DND-41 (cell line): ENCODE results near the gene DHX30.
A peak's percentile ranks its signal among the peaks of the same experiment; 100 is the strongest.
"Not testable (repeated sequence)": the region's sequence is repeated elsewhere in the genome, so short reads cannot be mapped to it uniquely, and the experiment has no call there.

Source experiments
- ATAC-seq: fragments of 200-7000 bp; cut with Tn5 transposase; 3 replicates; pipeline ENCODE4 v1.9.1; 2021; ENCODE audit warnings: low read depth; ENCODE audit not compliant: insufficient read depth
- DNase-seq: peaks from one replicate; pipeline ENCODE4 v3.0.0-alpha.2; 2020
- H2AFZ ChIP-seq: 2 replicates; pipeline ENCODE4 v1.6.0; 2012; ENCODE audit warnings: low read depth, low read length
- H3K27ac ChIP-seq: 2 replicates; pipeline ENCODE4 v1.5.1; 2012; ENCODE audit warnings: low read length, inconsistent platforms
- H3K27me3 ChIP-seq: fragments of 200-600 bp; sonication (generic); 2 replicates; pipeline ENCODE4 v1.6.0; 2012; ENCODE audit warnings: low read length, mild to moderate bottlenecking, inconsistent platforms; ENCODE audit not compliant: insufficient read depth, poor library complexity
- H3K36me3 ChIP-seq: 2 replicates; pipeline ENCODE4 v1.5.1; 2012; ENCODE audit warnings: low read length, inconsistent platforms; ENCODE audit not compliant: insufficient read depth
- H3K4me1 ChIP-seq: 2 replicates; pipeline ENCODE4 v1.5.1; 2012; ENCODE audit warnings: mild to moderate bottlenecking, low read length; ENCODE audit not compliant: insufficient read depth
- H3K4me2 ChIP-seq: 2 replicates; pipeline ENCODE4 v1.6.0; 2012; ENCODE audit warnings: mild to moderate bottlenecking, moderate library complexity, low read length, inconsistent platforms; ENCODE audit not compliant: insufficient read depth
- H3K4me3 ChIP-seq, 2 experiments: fragments of 200-600 bp in 1 of 2; shearing (Covaris generic) in 1 of 2; 2 replicates each; pipeline ENCODE4 v1.5.1; 2012 to 2016; ENCODE audit warnings: inconsistent platforms in 2 of 2, low read length in 2 of 2, mild to moderate bottlenecking in 2 of 2, low read depth in 1 of 2, moderate library complexity in 1 of 2
- H3K79me2 ChIP-seq: 2 replicates; pipeline ENCODE4 v1.6.0; 2012; ENCODE audit warnings: low read length, inconsistent platforms; ENCODE audit not compliant: insufficient read depth
- H3K9ac ChIP-seq: 2 replicates; pipeline ENCODE4 v1.6.0; 2012; ENCODE audit warnings: low read depth, mild to moderate bottlenecking, inconsistent platforms, low read length, moderate library complexity
- H3K9me3 ChIP-seq: 2 replicates; pipeline ENCODE4 v1.5.1; 2012; ENCODE audit warnings: low read length, moderate library complexity, mild to moderate bottlenecking, inconsistent platforms; ENCODE audit not compliant: insufficient read depth, severe bottlenecking
- H4K20me1 ChIP-seq: 2 replicates; pipeline ENCODE4 v1.6.0; 2012; ENCODE audit warnings: low read length; ENCODE audit not compliant: insufficient read depth
- EZH2 ChIP-seq: IDR thresholded peaks from 3 replicates; pipeline ENCODE4 v1.6.1; 2012; ENCODE audit warnings: borderline replicate concordance, low read depth, mild to moderate bottlenecking, moderate library complexity, low read length, inconsistent platforms; ENCODE audit not compliant: severe bottlenecking
- TF ChIP-seq, protein P1 (sequence below): IDR thresholded peaks from 2 replicates; pipeline ENCODE4 v1.5.1; 2012; ENCODE audit warnings: borderline replicate concordance, low read length, moderate library complexity, mild to moderate bottlenecking; ENCODE audit not compliant: poor library complexity, severe bottlenecking; ENCODE audit errors: extremely low read depth

DHX30 gene

GRCh38 chr3:47884603-47885002 lies 81.7 kb downstream of the DHX30 start:
- DNase-seq = no peak

DNA sequence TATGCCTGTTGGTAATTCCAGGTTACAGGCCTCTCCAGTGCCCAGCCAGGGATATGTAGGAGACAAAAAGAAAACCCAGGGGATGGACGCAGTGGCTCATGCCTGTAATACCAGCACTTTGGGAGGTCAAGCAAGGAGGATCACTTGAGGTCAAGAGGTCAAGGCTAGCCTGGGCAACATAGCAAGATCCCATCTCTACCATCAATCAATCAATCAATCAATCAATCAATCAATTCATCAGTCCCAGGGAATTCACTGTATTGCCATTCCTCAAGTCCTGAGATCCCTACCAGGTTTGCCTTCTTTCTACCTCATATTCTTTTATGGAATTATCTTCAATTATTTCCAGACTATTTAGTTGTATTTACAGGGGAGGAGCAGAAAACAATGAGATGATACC lies 82.2 kb downstream of the DHX30 start:
- H3K36me3 ChIP-seq = 0 out of 2 replicates have a peak, but pooled peaks cover 5% of the 10 kb centered on the region
- ATAC-seq (no peak), DNase-seq (no peak)
- no peak overlapping the region for H2AFZ ChIP-seq
- no peak overlapping the region for H3K4me2 ChIP-seq
- no peaks in the 10 kb centered on the region for H4K20me1 ChIP-seq
- no peaks in the 10 kb centered on the region for H3K9me3 ChIP-seq
- H3K27ac ChIP-seq = no peak overlapping the region
- H3K9ac ChIP-seq = no peak overlapping the region
- H3K27me3 ChIP-seq = no peaks in the 10 kb centered on the region
- TF ChIP-seq, protein P1, sequence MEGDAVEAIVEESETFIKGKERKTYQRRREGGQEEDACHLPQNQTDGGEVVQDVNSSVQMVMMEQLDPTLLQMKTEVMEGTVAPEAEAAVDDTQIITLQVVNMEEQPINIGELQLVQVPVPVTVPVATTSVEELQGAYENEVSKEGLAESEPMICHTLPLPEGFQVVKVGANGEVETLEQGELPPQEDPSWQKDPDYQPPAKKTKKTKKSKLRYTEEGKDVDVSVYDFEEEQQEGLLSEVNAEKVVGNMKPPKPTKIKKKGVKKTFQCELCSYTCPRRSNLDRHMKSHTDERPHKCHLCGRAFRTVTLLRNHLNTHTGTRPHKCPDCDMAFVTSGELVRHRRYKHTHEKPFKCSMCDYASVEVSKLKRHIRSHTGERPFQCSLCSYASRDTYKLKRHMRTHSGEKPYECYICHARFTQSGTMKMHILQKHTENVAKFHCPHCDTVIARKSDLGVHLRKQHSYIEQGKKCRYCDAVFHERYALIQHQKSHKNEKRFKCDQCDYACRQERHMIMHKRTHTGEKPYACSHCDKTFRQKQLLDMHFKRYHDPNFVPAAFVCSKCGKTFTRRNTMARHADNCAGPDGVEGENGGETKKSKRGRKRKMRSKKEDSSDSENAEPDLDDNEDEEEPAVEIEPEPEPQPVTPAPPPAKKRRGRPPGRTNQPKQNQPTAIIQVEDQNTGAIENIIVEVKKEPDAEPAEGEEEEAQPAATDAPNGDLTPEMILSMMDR = no peak
- TF ChIP-seq EZH2 = no peak
- H3K79me2 ChIP-seq = no peaks in the 10 kb centered on the region
- no peak overlapping the region for H3K4me3 ChIP-seq
- no peaks in the 10 kb centered on the region for H3K4me1 ChIP-seq

More at GRCh38 chr3:47884603-47885002, 81.7 kb downstream of the DHX30 start:
- no peaks in the 10 kb centered on the region for H3K4me1 ChIP-seq
- H4K20me1 ChIP-seq = no peaks in the 10 kb centered on the region
- no peak overlapping the region for H3K27ac ChIP-seq
- H3K4me2 ChIP-seq = no peak overlapping the region
- no peaks in the 10 kb centered on the region for H3K79me2 ChIP-seq
- 0 out of 2 replicates have a peak, but pooled peaks cover 5% of the 10 kb centered on the region for H3K36me3 ChIP-seq
- H3K27me3 ChIP-seq = no peaks in the 10 kb centered on the region
- no peak overlapping the region for H3K9ac ChIP-seq
- no peak overlapping the region for H2AFZ ChIP-seq
- no peaks in the 10 kb centered on the region for H3K9me3 ChIP-seq
- peak; percentile 42; the same call in 2 of the 3 replicates for ATAC-seq
- no peak for TF ChIP-seq EZH2
- TF ChIP-seq, protein P1 = no peak
- H3K4me3 ChIP-seq = no peak overlapping the region

GRCh38 chr3:47887991-47888390 lies 85.1 kb downstream of the DHX30 start:
- H3K9ac ChIP-seq, H3K79me2 ChIP-seq, ATAC-seq, DNase-seq, H3K9me3 ChIP-seq, H3K27ac ChIP-seq, H3K4me3 ChIP-seq, H3K4me1 ChIP-seq, H4K20me1 ChIP-seq, H2AFZ ChIP-seq, H3K4me2 ChIP-seq, H3K27me3 ChIP-seq: not testable (repeated sequence)
- peaks cover 20% of the 10 kb centered on the region for H3K36me3 ChIP-seq

GRCh38 chr3:47888986-47889757 lies 86.2 kb downstream of the DHX30 start:
- H3K27ac ChIP-seq = no peak overlapping the region
- peaks cover 20% of the 10 kb centered on the region for H3K36me3 ChIP-seq
- no peaks in the 10 kb centered on the region for H3K27me3 ChIP-seq
- no peaks in the 10 kb centered on the region for H3K9me3 ChIP-seq
- ATAC-seq (no peak), DNase-seq (no peak)
- no peak overlapping the region for H2AFZ ChIP-seq
- no peaks in the 10 kb centered on the region for H3K79me2 ChIP-seq
- H4K20me1 ChIP-seq = no peaks in the 10 kb centered on the region
- no peak overlapping the region for H3K9ac ChIP-seq
- H3K4me1 ChIP-seq = no peaks in the 10 kb centered on the region
- H3K4me2 ChIP-seq = no peak overlapping the region
- H3K4me3 ChIP-seq = no peak overlapping the region
- no peak for TF ChIP-seq EZH2
